Right lobe of liver (tissue), 6 donors: ENCODE results near the gene PSME2. TPM values are rescaled to one million over a fixed set of nuclear protein-coding genes. Genes with fewer than 3 reads are reported as not detected.
A peak's percentile ranks its signal among the peaks of the same experiment; 100 is the strongest.

Experiments used
- ATAC-seq, 4 donors: fragments of 200-7000 bp; cut with Tn5 transposase; one replicate each; pipeline ENCODE4 v1.9.1; 2020; ENCODE audit warnings: mild to moderate bottlenecking in 4 of 4, moderate library complexity in 4 of 4
- DNase-seq, 3 donors: peaks; one replicate each; pipeline ENCODE4 v3.0.0-alpha.2; 2020
- H3K27ac ChIP-seq, 3 donors: fragments of 200-600 bp; one replicate each; pipeline ENCODE4 v1.8.0; 2022
- H3K27me3 ChIP-seq, 2 donors: fragments of 200-600 bp; one replicate each; pipeline ENCODE4 v1.8.0; 2022
- H3K36me3 ChIP-seq, 4 donors: fragments of 200-600 bp; sonication (generic) in 1 of 4; one replicate each; pipeline versions ENCODE4 v1.5.1 to v1.8.0; 2017 to 2022; ENCODE audit warnings: control low read depth in 1 of 4
- H3K4me1 ChIP-seq, 4 donors: fragments of 200-600 bp; sonication (generic) in 1 of 4; one replicate each; pipeline versions ENCODE4 v1.5.1 to v1.8.0; 2017 to 2022; ENCODE audit warnings: control low read depth in 1 of 4
- H3K4me3 ChIP-seq, 3 donors: fragments of 200-600 bp; one replicate each; pipeline ENCODE4 v1.8.0; 2022
- H3K9me3 ChIP-seq, 4 donors: fragments of 200-600 bp; sonication (generic) in 1 of 4; one replicate each; pipeline versions ENCODE4 v1.5.1 to v1.8.0; 2017 to 2022; ENCODE audit warnings: control low read depth in 1 of 4
- POLR2A ChIP-seq: fragments of 450-650 bp; IDR thresholded peaks from one replicate; pipeline ENCODE4 v1.6.1; 2017; ENCODE audit warnings: antibody characterized with exemption, mild to moderate bottlenecking
- WGBS: methylation state at CpG from one replicate; pipeline ENCODE4 v1.1.6; 2018; ENCODE audit warnings: low coverage, low lambda C conversion rate; ENCODE audit not compliant: insufficient coverage; ENCODE audit errors: missing lambda C conversion rate; 5-methylcytosine and 5-hydroxymethylcytosine counted together
- intact Hi-C, 2 donors: fragments of 100-400 bp; cut with DNase I; formaldehyde crosslinking; loops; one replicate each; pipeline versions ENCODE4 v1.11.2 to v1.14.1; 2022
- total RNA-seq, 6 experiments: library from RNA; depleted of rRNA in 2 of 6; stranded (reverse); fragments of >200 nt in 2 of 6; fragmentation: NEBNext Ultra II Directional in 3 of 6; extraction: Animal tissue kit (Norgen Biotek cat#: 25700) in 3 of 6; gene quantifications; one replicate each; pipeline versions ENCODE4 v1.1.0 to v1.2.4, GENCODE V29; 2016 to 2023
- TF ChIP-seq, protein P1 (sequence below), 4 donors: fragments of 200-600 bp in 3 of 4; fragments of 450-650 bp in 1 of 4; IDR thresholded peaks; one replicate each; pipeline versions ENCODE4 v1.5.1 to v1.8.0; 2016 to 2022; ENCODE audit warnings: antibody characterized with exemption in 4 of 4, mild to moderate bottlenecking in 2 of 4
- donor health status: DM: no; HTN: yes; CAD: no.
- donor health status: DM: no; HTN: no; CAD: no.
- donor health status: DM: no; HTN: no; CAD: no.
- donor health status: DM: no; HTN: yes; CAD: no.
- donor health status: DM: no; HTN: yes; CAD: no.

PSME2 gene
- total RNA-seq, 6 experiments from 2014 or later = 66.1 to 142 (median 110) TPM

DNA sequence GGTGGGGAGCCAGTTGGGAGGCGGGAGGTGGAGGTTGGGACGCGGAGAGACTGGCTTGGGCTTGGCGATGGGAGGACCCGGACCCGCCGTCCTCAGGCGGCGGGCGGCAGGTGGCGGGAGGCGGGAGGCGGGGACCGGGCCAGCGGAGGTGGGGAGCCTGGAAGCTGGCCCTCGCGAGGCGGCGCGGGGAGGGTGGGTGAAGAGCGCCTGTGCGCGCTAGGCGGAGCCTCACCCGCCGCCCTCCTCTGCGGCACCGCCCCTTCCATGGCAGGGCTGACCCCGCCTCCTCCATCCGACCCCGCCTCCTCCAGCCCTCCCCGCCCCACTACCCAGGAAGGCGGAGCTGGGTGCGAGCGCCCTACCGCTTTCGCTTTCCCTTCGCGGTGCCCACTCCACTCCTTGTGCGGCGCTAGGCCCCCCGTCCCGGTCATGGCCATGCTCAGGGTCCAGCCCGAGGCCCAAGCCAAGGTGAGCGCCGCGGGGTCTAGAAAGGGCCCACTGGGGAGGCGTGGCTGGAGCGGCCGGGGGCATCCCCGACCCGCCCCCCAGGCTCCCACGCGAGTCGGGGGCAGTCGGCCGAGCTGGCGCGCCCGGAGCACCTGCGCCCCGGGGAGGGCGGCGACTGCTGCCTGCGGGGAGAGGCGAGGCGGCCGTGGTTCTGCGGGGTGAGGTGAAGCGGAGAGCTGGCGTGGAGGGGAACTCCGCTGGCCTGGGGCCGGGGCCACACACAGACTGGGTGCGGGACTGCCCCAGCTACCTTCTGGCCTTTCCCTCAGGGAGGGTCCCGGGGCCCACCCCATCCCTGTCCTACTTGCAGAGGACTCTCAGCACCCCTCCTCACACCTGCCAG is 10.4 kb downstream of the PSME2 start, which contains the start of gene PSME1:
TSS of gene PSME1 (plus strand) at position 361 of the 850 bp plus-strand sequence. CDS start at position 430, 69 bp downstream.
- Histone ChIP-seq H3K4me3 (peak within 1 kb of the TSS; percentile 95 to 99 (median 98)), H3K27ac (peak within 1 kb of the TSS; percentile 87 to 98 (median 94)), H3K4me1 (peaks cover 0 to 52% (median 13%) of the 10 kb centered on the region in 4 donors), H3K36me3 (peaks cover 0 to 21% (median 4%) of the 10 kb centered on the region in 4 donors), H3K9me3 (no peaks in the 10 kb centered on the region), H3K27me3 (no peaks in the 10 kb centered on the region)
- DNase-seq = peak; percentile 97 to 98 (median 98)
- peak; percentile 34 for TF ChIP-seq POLR2A
- TF ChIP-seq, protein P1, sequence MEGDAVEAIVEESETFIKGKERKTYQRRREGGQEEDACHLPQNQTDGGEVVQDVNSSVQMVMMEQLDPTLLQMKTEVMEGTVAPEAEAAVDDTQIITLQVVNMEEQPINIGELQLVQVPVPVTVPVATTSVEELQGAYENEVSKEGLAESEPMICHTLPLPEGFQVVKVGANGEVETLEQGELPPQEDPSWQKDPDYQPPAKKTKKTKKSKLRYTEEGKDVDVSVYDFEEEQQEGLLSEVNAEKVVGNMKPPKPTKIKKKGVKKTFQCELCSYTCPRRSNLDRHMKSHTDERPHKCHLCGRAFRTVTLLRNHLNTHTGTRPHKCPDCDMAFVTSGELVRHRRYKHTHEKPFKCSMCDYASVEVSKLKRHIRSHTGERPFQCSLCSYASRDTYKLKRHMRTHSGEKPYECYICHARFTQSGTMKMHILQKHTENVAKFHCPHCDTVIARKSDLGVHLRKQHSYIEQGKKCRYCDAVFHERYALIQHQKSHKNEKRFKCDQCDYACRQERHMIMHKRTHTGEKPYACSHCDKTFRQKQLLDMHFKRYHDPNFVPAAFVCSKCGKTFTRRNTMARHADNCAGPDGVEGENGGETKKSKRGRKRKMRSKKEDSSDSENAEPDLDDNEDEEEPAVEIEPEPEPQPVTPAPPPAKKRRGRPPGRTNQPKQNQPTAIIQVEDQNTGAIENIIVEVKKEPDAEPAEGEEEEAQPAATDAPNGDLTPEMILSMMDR (IDR thresholded peaks at IDR 0.05) = peak in 1 of 4 donors; percentile 12
- intact Hi-C loops = no loop called here
- ATAC-seq = peak; percentile 90 to 97 (median 94)
- WGBS = 0% methylated on average over 11 of the region's 75 CpGs

DNA sequence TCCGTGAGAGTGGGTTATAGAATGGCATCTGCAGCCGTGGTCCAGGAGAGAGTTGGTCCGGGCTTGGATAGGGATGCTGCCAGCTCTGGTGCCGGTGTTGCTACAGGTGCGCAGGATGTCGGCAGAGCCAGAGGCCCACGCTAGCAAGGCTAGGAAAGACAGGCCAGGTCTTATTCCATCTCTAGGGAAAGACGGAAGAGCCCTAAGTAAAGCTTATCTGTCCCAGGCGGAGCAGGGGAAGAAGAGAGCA is 10.9 kb downstream of the PSME2 start:
- Histone ChIP-seq H3K4me3 (peak overlapping the region; percentile 95 to 99 (median 98)), H3K4me1 (peaks cover 0 to 57% (median 17%) of the 10 kb centered on the region in 4 donors), H3K27ac (peak overlapping the region in 2 of 3 donors; percentile 62 to 94), H3K36me3 (peaks cover 0 to 21% (median 4%) of the 10 kb centered on the region in 4 donors), H3K27me3 (no peaks in the 10 kb centered on the region), H3K9me3 (no peaks in the 10 kb centered on the region)
- intact Hi-C loops = no loop called here
- TF ChIP-seq, protein P1 (IDR thresholded peaks at IDR 0.05) = no peak
- TF ChIP-seq POLR2A = no peak
- ATAC-seq (no peak), DNase-seq (no peak)
- WGBS = 2% methylated on average over 5 of the region's 9 CpGs

DNA sequence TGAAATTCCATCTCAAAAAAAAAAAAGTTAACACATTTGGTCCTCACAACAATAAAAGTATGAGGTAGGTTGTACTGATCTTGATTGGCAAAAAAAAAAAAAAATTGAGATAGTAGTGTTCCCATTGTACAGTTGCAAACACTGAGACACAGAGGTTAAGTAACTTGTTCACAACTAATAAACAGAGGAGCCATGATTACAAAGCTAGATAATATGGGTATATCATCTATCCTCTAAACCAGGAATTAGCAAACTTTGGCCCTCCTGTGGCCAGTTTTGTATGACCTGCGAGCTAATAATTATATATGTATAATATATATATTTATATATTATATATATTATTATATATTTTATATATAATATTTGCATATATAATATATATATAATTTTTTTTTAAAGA is 12.7 kb downstream of the PSME2 start:
- WGBS = 92% methylated on average over 1 of the region's 1 CpG
- Histone ChIP-seq H3K36me3 (peaks cover 0 to 10% (median 2%) of the 10 kb centered on the region in 4 donors), H3K4me3 (no peak overlapping the region), H3K27ac (no peak overlapping the region), H3K9me3 (no peaks in the 10 kb centered on the region), H3K4me1 (peaks cover 0 to 49% (median 15%) of the 10 kb centered on the region in 4 donors), H3K27me3 (no peaks in the 10 kb centered on the region)
- ATAC-seq (no peak), DNase-seq (no peak)
- intact Hi-C loops = no loop called here
- TF ChIP-seq, protein P1 (IDR thresholded peaks at IDR 0.05) = no peak

DNA sequence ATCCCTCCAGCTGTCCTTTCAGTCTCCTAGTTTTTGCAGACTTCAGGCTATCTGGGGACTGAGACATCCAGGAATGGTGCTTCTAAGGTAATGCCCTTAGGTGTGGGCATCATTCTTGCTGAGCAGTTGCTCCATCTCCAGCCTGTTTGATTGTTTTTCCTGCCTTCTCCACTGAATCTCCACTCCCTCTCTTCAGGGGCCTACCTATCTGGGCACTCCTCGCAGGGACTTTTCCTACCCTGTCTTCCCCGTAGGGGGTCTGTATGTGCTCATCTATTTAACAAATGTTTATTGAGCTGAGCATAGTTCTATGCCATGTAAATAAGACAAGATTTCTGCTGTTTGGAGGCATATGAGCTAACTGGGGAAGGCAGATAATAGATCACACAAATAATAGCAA is 13.4 kb downstream of the PSME2 start:
- no peak overlapping the region for H3K27ac ChIP-seq
- H3K4me3 ChIP-seq = no peak overlapping the region
- peaks cover 0 to 3% (median 0%) of the 10 kb centered on the region in 4 donors for H3K36me3 ChIP-seq
- no peaks in the 10 kb centered on the region for H3K9me3 ChIP-seq
- intact Hi-C loops = no loop called here
- no peaks in the 10 kb centered on the region for H3K27me3 ChIP-seq
- peaks cover 0 to 48% (median 15%) of the 10 kb centered on the region in 4 donors for H3K4me1 ChIP-seq
- no peak for ATAC-seq
- no peak for TF ChIP-seq POLR2A
- TF ChIP-seq, protein P1 (IDR thresholded peaks at IDR 0.05) = no peak
- DNase-seq = no peak
- WGBS = 83% methylated on average over 2 of the region's 2 CpGs
